Activated naive CD4-positive, alpha-beta T cell treated with Interleukin-2 at 50 U/mL for 16 hours (primary cell): ENCODE measurements around the gene TRIO.
A peak's percentile ranks its signal among the peaks of the same experiment; 100 is the strongest.

Experiments
- DNase-seq: peaks from one replicate; pipeline ENCODE4 v3.0.0-alpha.2; 2020

TRIO gene

GRCh38 chr5:14123974-14124482 is 19.1 kb upstream of the TRIO start:
- no peak for DNase-seq

GRCh38 chr5:14125262-14125661 is 17.9 kb upstream of the TRIO start:
- DNase-seq = no peak

- no peak for DNase-seq
Measured at GRCh38 chr5:14127587-14127986, 15.6 kb upstream of the TRIO start.

GRCh38 chr5:14128079-14128478 is 15.1 kb upstream of the TRIO start:
- DNase-seq = no peak

DNA sequence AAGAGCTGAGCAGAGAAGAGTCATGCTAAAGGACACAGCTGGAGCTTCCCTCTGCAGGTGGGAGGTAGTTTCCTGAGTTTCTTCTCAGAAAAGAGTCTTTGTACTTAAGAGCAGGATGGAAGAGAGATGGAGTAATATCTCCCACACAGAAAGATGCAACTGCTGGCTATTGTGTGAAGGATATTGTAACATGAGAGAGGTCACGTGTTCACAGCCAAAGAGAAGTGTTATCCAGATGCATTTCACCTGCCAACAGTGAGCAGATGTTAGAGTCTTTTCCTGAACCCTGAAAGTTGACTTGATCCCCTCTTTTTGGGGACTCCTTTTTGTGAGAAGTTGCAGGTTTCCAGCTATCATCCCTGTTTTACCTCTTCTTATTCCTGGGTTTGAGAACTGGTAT is 14.0 kb upstream of the TRIO start:
- DNase-seq = no peak

GRCh38 chr5:14131855-14132503 is 11.2 kb upstream of the TRIO start:
- no peak for DNase-seq

DNA sequence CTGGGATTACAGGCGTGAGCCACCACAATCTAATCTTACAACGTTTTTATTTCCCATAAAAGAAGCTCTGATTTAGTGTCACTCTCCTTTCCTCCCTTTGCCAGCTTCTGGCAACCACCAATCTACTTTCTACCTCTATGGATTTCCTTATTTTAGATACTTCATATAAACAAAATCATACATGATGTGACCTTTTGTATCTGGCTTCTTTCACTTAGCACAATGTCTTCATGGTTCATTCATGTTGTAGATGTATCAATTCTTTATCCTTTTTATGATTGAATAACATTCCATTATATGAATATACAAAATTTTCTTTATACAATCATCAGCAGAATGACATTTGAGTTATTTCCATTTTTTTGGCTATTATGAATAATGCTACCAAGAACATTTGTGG is 9.7 kb upstream of the TRIO start:
- DNase-seq = no peak

DNA sequence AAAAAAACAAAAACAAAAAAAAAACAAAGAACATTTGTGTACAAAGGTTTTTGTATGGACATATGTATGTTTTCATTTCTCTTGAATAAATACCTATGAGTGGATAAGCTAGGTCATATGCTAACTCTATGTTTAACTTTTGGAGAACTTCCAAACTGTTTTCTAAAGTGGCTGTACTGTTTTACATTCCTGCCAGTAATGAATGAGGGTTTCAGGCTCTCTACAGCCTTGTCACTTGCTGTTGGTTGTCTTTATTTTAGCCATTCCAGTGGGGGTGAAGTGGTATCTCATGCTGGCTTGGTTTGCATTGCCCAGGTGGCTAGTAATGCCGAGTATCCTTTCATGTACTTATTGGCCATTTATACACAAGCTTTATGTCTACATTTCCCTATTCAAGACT is 9.1 kb upstream of the TRIO start:
- no peak for DNase-seq

GRCh38 chr5:14134771-14135170 is 8.4 kb upstream of the TRIO start:
- no peak for DNase-seq

GRCh38 chr5:14135621-14136020 is 7.5 kb upstream of the TRIO start:
- no peak for DNase-seq

DNA sequence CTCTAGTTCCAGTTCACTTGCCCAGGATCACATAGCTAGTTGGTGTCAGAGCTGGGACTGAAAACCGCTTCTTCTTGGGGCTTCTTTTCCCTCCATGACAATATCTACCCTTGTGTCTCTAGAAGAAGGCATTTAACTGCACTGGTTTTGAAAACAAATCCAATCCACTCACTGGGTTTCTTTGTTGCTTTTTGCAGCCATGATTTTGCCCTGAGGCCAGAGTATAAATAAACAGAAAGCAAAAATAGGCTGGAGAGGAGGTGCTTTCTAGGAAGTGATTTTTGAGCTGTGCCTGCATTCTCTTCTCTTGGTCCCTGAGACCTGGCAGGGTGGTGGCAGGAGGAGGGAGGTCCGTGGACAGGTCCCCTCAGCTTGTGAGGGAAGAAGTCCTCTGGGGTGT is 6.9 kb upstream of the TRIO start:
- no peak for DNase-seq

- DNase-seq = no peak
Measured at GRCh38 chr5:14138608-14139540, 4.3 kb upstream of the TRIO start.

DNA sequence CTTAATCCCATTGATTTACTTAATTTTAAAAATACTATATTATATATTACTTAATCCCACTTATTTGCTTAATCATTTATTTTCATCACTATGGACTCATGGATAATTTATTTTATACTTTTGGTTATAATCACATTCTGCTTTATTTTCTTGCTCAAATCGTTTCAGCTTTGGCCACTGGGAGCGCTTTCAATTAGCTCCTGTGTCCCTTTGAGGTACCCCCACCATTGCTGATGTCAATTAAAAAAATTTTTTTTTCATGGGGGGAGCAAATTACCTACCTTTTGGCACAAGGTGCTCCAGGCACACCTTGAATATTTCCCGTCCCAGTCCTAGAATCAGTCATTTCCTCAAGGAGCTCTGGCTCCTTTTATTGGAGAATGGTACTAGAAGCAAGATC is 1.4 kb upstream of the TRIO start:
- DNase-seq = no peak

DNA sequence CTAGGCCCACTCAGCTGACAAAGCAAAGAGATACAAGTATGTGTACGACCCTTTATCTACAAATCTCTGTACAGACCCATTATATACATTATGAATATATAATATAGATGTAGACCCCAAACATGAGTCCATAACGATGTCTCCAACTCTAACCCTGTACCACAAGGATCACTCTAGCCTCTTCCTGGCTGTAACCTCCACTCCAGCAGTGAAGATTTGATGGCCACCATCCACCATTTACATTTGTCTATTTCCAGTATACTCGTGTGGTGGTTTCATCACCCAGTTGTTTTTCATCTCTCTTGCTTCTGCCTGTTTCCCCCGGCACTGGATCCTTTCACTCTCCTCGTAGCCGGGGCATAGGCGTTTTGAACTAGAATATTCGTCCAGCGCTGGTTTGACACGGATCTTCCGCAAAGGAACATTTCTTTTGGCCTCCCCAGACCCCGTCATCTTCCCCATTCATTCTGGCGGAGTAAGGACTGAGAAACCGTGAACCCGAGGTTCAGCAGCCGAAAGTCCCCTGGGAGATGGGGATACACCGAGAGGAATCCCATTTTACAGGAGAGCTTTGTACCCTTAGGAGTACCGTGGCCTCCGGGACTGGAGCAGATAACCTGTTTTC is 828 bp upstream of the TRIO start:
- DNase-seq = no peak

- no peak for DNase-seq
Measured at GRCh38 chr5:14143546-14143840, 351 bp downstream of the TRIO start.

- DNase-seq = peak; percentile 20
Measured at GRCh38 chr5:14143841-14144585, 871 bp downstream of the TRIO start.

GRCh38 chr5:14144586-14145434 is 1.7 kb downstream of the TRIO start:
- peak; percentile 16 for DNase-seq

DNA sequence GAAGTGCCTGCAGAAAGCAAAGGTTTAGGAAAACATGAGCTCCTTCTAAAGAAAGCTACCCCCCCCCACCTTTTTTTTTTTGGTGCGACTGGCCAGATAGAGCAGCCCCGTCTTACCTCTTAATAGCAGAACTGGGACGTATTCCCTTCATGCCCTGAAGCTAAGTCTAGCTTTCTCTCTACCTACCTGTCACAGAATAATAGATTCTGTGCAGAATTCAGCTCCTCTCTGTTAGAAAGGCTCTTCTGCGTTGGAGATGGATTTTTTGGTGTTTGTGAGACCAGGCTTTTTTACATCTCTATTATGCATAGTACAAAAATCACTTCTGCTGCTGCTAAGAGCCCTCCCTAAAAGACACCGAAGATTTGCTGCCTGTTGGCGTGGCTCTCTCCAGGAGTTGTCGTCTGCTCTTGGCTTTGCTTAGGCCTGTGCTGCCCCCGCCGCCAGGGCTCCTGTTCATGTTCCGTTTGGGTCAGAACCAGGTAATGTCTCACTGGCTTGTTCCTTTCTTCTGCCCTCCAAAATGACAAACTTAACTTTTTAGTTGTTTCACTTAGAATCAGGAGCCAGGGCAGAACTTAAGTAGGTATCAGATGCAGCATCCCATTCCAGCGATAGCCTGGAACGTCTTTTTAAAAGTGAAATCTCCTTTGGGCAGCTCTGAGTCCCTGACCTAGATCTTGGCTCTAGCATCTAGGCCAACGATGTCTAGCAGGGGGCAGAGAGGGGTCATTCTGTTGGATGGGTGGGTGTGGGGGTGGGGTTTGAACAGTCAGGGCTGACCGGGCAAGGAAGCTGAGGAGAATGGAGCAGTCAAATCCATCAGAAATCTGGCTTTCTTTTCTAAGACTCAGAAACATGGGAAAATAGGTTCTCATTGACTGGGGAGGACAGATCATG is 2.5 kb downstream of the TRIO start:
- no peak for DNase-seq

DNA sequence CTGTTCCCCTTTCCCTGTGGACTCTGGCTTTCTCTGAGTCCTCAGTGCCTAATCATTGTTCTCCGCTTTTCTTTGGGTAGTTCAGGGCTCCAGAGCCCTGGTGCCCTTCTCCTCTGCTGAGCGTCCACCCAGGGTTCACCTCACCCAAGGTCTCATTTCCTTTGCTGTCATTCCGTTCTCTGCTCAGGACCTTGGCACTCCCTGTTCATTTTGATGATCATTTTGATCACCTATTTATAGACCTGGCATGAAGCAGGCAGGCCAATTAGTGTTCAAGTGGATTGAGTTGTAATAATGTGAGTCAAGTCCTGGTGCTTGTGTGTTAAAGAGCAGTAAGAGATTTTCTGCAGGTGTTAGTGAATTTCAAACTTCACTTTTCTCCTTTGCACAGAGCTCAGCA is 3.6 kb downstream of the TRIO start:
- DNase-seq = no peak

GRCh38 chr5:14147210-14147609 is 4.1 kb downstream of the TRIO start:
- DNase-seq = no peak

GRCh38 chr5:14148483-14148882 is 5.3 kb downstream of the TRIO start:
- no peak for DNase-seq
